GM21576 (cell line): ENCODE measurements around the gene OR51A4.
"Not testable (repeated sequence)": the region's sequence is repeated elsewhere in the genome, so short reads cannot be mapped to it uniquely, and the experiment has no call there.

Source experiments
- ATAC-seq: cut with Tn5 transposase; IDR thresholded peaks from one replicate; pipeline ENCODE4 v1.9.1; 2021; ENCODE audit warnings: mild to moderate bottlenecking, moderate library complexity; ENCODE audit not compliant: unreplicated experiment

The OR51A4 gene

GRCh38 chr11:4947505-4947904 lies at the start of gene OR51A4:
TSS of gene OR51A4 (minus strand) at chr11:4947605. CDS start at chr11:4947100, 505 bp downstream.
- ATAC-seq: no peak

- no peak for ATAC-seq
Observed at GRCh38 chr11:4994551-4994950, 47.1 kb upstream of the OR51A4 start, which contains the start of gene OR51L1. TSS of gene OR51L1 (plus strand) at chr11:4994851. CDS start at chr11:4998983, 4,132 bp downstream.

GRCh38 chr11:4991060-4991459 lies 43.7 kb upstream of the OR51A4 start:
- no peak for ATAC-seq

- ATAC-seq: no peak
Observed at GRCh38 chr11:4983841-4984240, 36.4 kb upstream of the OR51A4 start.

GRCh38 chr11:4982678-4983077 lies 35.3 kb upstream of the OR51A4 start:
- ATAC-seq: no peak

GRCh38 chr11:4979036-4979435 lies 31.6 kb upstream of the OR51A4 start:
- no peak for ATAC-seq

GRCh38 chr11:4975436-4975835 lies 28.0 kb upstream of the OR51A4 start:
- ATAC-seq: no peak

GRCh38 chr11:4962816-4963215 lies 15.4 kb upstream of the OR51A4 start:
- ATAC-seq: no peak

GRCh38 chr11:4960877-4961276 lies 13.5 kb upstream of the OR51A4 start:
- ATAC-seq: no peak

GRCh38 chr11:4957396-4957795 lies 10.0 kb upstream of the OR51A4 start:
- no peak for ATAC-seq

- ATAC-seq: not testable (repeated sequence)
Observed at GRCh38 chr11:4955613-4956012, 8.2 kb upstream of the OR51A4 start, which contains the start of gene OR51A2. TSS of gene OR51A2 (minus strand) at chr11:4955713. CDS start at chr11:4955713, 0 bp downstream.

- no peak for ATAC-seq
Observed at GRCh38 chr11:4936745-4937144, 10.7 kb downstream of the OR51A4 start.

- ATAC-seq: no peak
Observed at GRCh38 chr11:4932751-4933150, 14.7 kb downstream of the OR51A4 start.

- ATAC-seq: no peak
Observed at GRCh38 chr11:4926608-4927007, 20.8 kb downstream of the OR51A4 start.

GRCh38 chr11:4924239-4924638 lies 23.2 kb downstream of the OR51A4 start, which contains the start of gene OR51G1:
TSS of gene OR51G1 (minus strand) at chr11:4924339. CDS start at chr11:4924339, 0 bp downstream.
- no peak for ATAC-seq

GRCh38 chr11:4922304-4922703 lies 25.1 kb downstream of the OR51A4 start:
- no peak for ATAC-seq

GRCh38 chr11:4921796-4922195 lies 25.6 kb downstream of the OR51A4 start:
- no peak for ATAC-seq

- no peak for ATAC-seq
Observed at GRCh38 chr11:4919250-4919649, 28.2 kb downstream of the OR51A4 start, which contains the start of gene OR51G2. TSS of gene OR51G2 (minus strand) at chr11:4919350. CDS start at chr11:4915663, 3,687 bp downstream.

- no peak for ATAC-seq
Observed at GRCh38 chr11:4916581-4916980, 30.8 kb downstream of the OR51A4 start.

GRCh38 chr11:4903484-4903883 lies 43.9 kb downstream of the OR51A4 start, which contains the start of gene OR51A7:
TSS of gene OR51A7 (plus strand) at chr11:4903783. CDS start at chr11:4907370, 3,587 bp downstream.
- ATAC-seq: no peak
